GM12875 (cell line): ENCODE measurements around the gene FAM78A.

ENCODE experiments used
- H3K4me3 ChIP-seq: one replicate; pipeline ENCODE4 v1.5.1; 2011; ENCODE audit warnings: low read depth, low read length, control low read depth
- TF ChIP-seq, protein P1 (sequence below): IDR thresholded peaks from 2 replicates; pipeline ENCODE4 v1.5.1; 2011; ENCODE audit warnings: low read depth, mild to moderate bottlenecking, control low read depth, inconsistent platforms, low read length, moderate library complexity, borderline replicate concordance; ENCODE audit not compliant: insufficient read depth

FAM78A gene

DNA sequence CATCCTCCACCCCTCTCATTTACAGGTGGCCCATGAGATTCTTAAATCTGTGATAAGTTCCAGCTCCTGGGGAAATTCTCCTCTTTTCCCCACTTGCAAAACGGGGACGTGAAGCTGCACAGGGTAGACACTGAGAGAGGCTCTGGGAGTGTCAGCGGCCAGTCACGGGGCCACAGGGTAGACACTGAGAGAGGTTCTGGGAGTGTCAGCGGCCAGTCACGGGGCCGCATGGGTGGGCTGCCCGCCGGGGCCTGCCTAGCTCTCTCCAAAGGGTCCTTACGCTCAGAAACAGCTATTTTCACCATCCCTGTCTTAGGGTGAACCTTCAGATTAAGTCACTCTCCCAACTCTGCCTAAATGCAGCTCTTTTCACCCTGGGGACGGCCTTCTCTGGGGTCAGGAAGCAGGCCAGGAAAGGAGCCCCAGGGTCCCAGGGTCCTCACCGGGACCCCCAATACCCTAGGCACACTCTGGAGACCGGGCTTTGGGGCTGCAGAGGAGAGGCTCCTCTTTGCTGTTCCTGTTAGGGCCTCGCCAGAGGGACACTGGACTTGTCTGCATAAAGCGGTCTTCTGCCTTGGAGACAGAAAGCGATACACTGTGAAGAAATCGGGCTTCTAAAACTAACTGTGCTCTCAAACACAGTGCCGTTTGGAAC is 1.5 kb downstream of the FAM78A start:
- peak overlapping the region; percentile 58 for H3K4me3 ChIP-seq
- TF ChIP-seq, protein P1, sequence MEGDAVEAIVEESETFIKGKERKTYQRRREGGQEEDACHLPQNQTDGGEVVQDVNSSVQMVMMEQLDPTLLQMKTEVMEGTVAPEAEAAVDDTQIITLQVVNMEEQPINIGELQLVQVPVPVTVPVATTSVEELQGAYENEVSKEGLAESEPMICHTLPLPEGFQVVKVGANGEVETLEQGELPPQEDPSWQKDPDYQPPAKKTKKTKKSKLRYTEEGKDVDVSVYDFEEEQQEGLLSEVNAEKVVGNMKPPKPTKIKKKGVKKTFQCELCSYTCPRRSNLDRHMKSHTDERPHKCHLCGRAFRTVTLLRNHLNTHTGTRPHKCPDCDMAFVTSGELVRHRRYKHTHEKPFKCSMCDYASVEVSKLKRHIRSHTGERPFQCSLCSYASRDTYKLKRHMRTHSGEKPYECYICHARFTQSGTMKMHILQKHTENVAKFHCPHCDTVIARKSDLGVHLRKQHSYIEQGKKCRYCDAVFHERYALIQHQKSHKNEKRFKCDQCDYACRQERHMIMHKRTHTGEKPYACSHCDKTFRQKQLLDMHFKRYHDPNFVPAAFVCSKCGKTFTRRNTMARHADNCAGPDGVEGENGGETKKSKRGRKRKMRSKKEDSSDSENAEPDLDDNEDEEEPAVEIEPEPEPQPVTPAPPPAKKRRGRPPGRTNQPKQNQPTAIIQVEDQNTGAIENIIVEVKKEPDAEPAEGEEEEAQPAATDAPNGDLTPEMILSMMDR: no peak

DNA sequence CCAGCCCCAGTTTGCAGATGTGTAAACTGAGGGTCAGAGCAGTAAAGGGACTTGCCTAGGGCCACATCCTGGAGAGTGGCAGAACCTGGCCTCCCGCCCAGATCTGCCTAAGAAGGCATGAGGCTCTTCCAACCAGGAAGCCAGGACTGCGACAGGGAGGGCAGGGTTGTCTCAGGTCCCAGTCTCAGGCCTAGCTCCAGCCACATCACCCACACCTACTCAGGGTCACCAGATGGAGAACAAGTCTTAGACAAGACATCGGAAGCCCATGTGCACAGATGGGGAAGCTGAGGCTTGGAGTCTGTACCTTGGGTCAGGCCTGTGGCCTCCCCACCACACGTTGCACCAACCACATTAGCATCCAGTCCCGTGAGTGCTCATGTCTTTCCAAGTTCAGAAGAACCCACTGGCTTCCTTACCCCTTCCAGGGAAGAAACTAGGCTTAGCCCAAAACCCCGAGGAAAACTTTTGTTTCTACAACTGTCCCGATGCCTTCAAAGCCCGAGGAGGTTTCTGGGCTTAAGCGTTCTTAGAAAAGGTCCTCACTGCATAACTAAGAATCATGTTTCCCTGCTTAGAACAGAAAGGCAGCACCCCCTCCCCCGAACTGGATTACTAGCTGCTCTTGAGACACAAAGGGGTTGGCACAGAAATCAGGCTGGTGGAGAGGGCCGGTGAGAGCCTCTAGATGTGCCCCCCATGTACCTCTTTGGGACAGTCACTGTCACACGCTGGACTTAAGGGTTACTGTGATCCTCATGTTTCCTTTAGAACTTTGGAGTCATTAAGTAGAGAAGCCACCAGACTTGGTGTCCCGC is 2.2 kb downstream of the FAM78A start:
- TF ChIP-seq, protein P1: no peak
- H3K4me3 ChIP-seq: peak overlapping the region; percentile 58

DNA sequence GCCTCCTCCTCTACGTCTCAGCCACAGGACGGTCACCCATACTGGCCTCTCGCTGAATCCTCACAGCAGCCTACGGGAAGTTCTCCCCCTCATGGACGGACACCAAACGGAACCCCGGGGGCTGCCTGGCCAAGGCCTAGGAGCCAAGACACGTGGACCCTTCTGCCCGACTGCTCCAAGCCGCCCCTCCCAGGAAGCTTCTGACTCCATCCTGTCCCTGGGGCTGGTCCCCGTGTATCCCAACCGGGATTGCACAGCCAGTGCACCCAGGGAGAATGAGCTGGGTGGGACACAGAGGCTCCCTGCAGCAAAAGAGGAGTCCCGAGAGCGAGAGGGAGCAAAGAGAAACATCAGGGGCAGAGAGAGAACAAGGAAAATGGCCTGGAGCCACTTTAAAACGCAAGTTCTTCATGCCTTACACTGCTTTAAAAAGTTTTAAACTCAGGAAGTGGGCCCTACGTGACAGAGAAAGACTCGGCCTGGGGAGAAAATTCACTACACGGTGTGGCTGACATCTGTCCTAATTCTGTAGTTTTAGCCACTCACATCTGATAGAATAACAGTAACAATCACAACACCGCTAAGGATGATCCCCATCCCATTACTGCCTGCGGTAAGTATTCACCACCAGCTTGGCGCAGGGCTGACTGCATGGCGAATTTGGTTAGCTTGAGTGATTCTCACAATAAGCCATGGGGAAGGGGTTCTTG is 3.0 kb downstream of the FAM78A start:
- peak overlapping the region; percentile 58 for H3K4me3 ChIP-seq
- TF ChIP-seq, protein P1: peak; percentile 20; the same call in 1 of the 2 replicates

DNA sequence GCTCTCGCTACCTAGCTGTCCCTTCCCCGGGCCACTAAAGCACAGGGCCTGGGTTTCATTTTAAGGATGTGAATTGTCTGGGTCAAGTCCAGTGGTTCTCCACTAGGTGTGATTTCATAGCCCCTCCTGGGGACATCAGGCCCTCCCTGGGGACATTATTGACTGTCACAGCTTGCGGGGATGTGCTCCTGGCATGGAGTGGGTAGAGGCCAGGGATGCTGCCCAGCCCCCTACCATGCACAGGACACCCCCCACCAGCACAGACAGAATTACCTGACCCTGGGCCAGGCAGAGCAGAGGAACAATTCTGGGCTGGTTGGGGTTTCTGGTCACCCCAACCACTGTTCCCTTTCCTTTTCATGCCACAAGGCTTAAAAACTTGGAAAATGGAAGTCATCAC is 4.1 kb downstream of the FAM78A start:
- TF ChIP-seq, protein P1: no peak
- H3K4me3 ChIP-seq: peak overlapping the region; percentile 51

DNA sequence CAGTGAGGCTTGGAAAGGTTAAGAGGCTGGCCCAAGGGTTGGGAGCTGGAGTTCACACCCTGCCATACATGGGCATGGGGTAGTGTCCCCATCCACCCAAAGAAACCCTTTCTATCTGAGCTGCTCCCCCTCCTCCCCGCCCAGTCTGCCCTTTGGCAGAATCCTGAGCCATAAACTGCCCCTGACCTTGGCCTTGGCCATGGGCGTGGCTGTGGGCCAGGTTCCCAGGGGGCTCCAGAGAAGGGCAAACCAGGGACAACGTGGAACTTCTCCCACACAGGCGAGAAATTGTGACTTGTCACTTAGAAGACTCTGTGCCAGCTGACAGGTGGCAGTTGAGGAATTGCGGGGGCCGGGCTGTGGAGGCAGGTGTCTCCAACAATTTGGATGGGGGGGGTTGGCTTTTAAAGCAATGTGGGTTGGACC is 4.8 kb downstream of the FAM78A start:
- H3K4me3 ChIP-seq: peak overlapping the region; percentile 26
- TF ChIP-seq, protein P1: no peak

DNA sequence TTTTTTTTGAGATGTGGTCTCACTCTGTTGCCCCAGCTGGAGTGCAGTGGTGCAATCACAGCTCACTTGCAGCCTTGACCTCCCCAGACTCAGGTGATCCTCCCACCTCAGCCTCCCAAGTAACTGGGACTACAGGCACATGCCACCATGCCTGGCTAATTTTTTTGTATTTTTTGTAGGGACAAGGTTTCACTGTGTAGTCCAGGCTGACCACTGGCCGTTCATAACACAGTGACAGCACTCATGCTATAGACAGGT is 5.4 kb downstream of the FAM78A start:
- peak overlapping the region; percentile 38 for H3K4me3 ChIP-seq

DNA sequence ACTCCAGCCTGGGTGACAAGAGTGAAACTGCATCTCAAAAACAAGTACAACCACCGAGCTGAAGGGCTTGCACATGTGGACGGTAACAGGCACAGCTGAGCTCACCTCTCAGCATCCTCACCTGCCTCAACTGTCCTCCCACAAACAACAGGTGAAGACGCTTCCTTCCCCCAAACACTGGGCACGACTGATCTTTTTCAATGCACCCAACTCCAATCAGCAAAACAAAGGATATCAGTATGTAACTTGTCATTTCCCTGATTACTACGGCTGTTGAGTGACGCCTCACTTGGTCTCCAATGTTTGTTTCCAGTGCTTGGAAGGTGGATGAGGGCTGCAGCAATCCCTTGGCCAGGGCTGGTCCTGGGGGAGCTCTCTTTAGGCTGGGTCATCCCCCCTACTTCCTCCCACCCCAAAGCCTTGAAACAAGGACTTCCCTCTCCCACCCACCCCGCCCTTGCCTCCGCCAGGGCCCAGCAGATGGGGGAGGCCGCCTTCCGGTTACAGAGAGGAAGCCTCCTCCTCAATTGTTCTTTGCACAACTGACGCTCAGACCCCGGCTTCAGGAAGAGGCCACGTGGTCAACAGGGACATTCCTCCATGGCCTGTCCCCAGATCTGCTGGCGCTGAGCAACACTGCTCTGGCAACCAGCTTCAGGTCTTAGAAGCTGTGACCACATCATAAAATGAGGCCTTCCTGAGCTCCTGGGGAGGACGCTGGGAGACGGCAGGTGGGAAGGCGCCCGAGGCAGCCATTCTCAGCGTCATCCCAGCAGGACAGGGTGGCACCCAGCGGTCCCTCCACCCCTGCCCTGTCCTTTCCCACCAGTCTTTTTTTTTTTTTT is 5.9 kb downstream of the FAM78A start:
- TF ChIP-seq, protein P1: no peak
- H3K4me3 ChIP-seq: peak overlapping the region; percentile 38
